ENCODE results near the gene BCAP31.

GRCh38 chrX:153769158-153769864, 45.1 kb upstream of the BCAP31 start:
- TF ChIP-seq CTCF (IDR thresholded peaks at IDR 0.05) (no peak), EZH2 (IDR thresholded peaks at IDR 0.05; ENCODE audit: borderline replicate concordance, insufficient read depth, low read depth, low read length, poor library complexity, severe bottlenecking) (no peak)
